ENCODE measurements around the gene SFXN5. TPM values are rescaled to one million over a fixed set of nuclear protein-coding genes. Genes with fewer than 3 reads are reported as not detected.

Gene SFXN5
- total RNA-seq, 1 experiment from 2014 or later = 6.0 TPM

GRCh38 chr2:72946466-72946865 lies 125.0 kb downstream of the SFXN5 start:
- no peak for TF ChIP-seq CTCF (IDR thresholded peaks at IDR 0.05; ENCODE audit: unreplicated experiment)
- ChIA-PET CTCF (interaction anchor here (0.6 kb wide), 1 partner anchor 8 kb away, joined by 3 read pairs; no protein-coding TSS in a partner anchor), POLR2A (no interaction called here)
- intact Hi-C loops (cut with micrococcal nuclease) = no loop called here
- DNase-seq (ENCODE audit: unreplicated experiment) = no peak
- H3K9me3 Mint-ChIP-seq (ENCODE audit: unreplicated experiment) = no peaks in the 10 kb centered on the region
- peaks cover 7% of the 10 kb centered on the region for H3K36me3 Mint-ChIP-seq (ENCODE audit: insufficient read depth, unreplicated experiment)
- H3K27me3 Mint-ChIP-seq (ENCODE audit: insufficient read depth, unreplicated experiment) = no peaks in the 10 kb centered on the region
- peaks cover 6% of the 10 kb centered on the region for H3K4me1 Mint-ChIP-seq (ENCODE audit: insufficient read depth, unreplicated experiment)
- no TSS peak for BruUV-seq (replicated peaks)
- H3K27ac Mint-ChIP-seq (ENCODE audit: low read depth, unreplicated experiment) = no peak overlapping the region
- H3K4me3 Mint-ChIP-seq (ENCODE audit: unreplicated experiment) = no peak overlapping the region

- no peak overlapping the region for H3K27ac Mint-ChIP-seq (ENCODE audit: low read depth, unreplicated experiment)
- intact Hi-C loops (cut with micrococcal nuclease) = no loop called here
- no TSS peak for BruUV-seq (replicated peaks)
- no peak overlapping the region for H3K4me3 Mint-ChIP-seq (ENCODE audit: unreplicated experiment)
- H3K27me3 Mint-ChIP-seq (ENCODE audit: insufficient read depth, unreplicated experiment) = no peaks in the 10 kb centered on the region
- no peaks in the 10 kb centered on the region for H3K9me3 Mint-ChIP-seq (ENCODE audit: unreplicated experiment)
- POLR2A ChIA-PET = interaction anchor here (0.5 kb wide), 1 partner anchor 33 kb away, joined by 3 read pairs; no protein-coding TSS in a partner anchor
- H3K36me3 Mint-ChIP-seq (ENCODE audit: insufficient read depth, unreplicated experiment) = peaks cover 7% of the 10 kb centered on the region
- H3K4me1 Mint-ChIP-seq (ENCODE audit: insufficient read depth, unreplicated experiment) = peaks cover 6% of the 10 kb centered on the region
- no peak for DNase-seq (ENCODE audit: unreplicated experiment)
- TF ChIP-seq CTCF (IDR thresholded peaks at IDR 0.05; ENCODE audit: unreplicated experiment) = no peak
- CTCF ChIA-PET = interaction anchor here (0.5 kb wide), 1 partner anchor 1212 kb away, joined by 4 read pairs; no protein-coding TSS in a partner anchor
Measured at GRCh38 chr2:72945450-72946019, 126.0 kb downstream of the SFXN5 start.

GRCh38 chr2:72944804-72945449 lies 126.6 kb downstream of the SFXN5 start:
- Mint-ChIP-seq H3K27me3 (ENCODE audit: insufficient read depth, unreplicated experiment) (no peaks in the 10 kb centered on the region), H3K27ac (ENCODE audit: low read depth, unreplicated experiment) (no peak overlapping the region), H3K4me3 (ENCODE audit: unreplicated experiment) (no peak overlapping the region), H3K4me1 (ENCODE audit: insufficient read depth, unreplicated experiment) (peaks cover 6% of the 10 kb centered on the region), H3K9me3 (ENCODE audit: unreplicated experiment) (no peaks in the 10 kb centered on the region), H3K36me3 (ENCODE audit: insufficient read depth, unreplicated experiment) (peaks cover 7% of the 10 kb centered on the region)
- ChIA-PET CTCF (interaction anchor here (0.5 kb wide), 1 partner anchor 1212 kb away, joined by 4 read pairs; no protein-coding TSS in a partner anchor), POLR2A (interaction anchor here (0.5 kb wide), 1 partner anchor 34 kb away, joined by 3 read pairs; no protein-coding TSS in a partner anchor)
- DNase-seq (ENCODE audit: unreplicated experiment) = no peak
- no peak for TF ChIP-seq CTCF (IDR thresholded peaks at IDR 0.05; ENCODE audit: unreplicated experiment)
- BruUV-seq (replicated peaks) = no TSS peak
- intact Hi-C loops (cut with micrococcal nuclease) = no loop called here

- Mint-ChIP-seq H3K27ac (ENCODE audit: low read depth, unreplicated experiment) (no peak overlapping the region), H3K9me3 (ENCODE audit: unreplicated experiment) (no peaks in the 10 kb centered on the region), H3K4me1 (ENCODE audit: insufficient read depth, unreplicated experiment) (peaks cover 2% of the 10 kb centered on the region), H3K4me3 (ENCODE audit: unreplicated experiment) (no peak overlapping the region), H3K36me3 (ENCODE audit: insufficient read depth, unreplicated experiment) (peaks cover 3% of the 10 kb centered on the region), H3K27me3 (ENCODE audit: insufficient read depth, unreplicated experiment) (no peaks in the 10 kb centered on the region)
- TF ChIP-seq CTCF (IDR thresholded peaks at IDR 0.05; ENCODE audit: unreplicated experiment) = no peak
- ChIA-PET POLR2A (no interaction called here), CTCF (no interaction called here)
- BruUV-seq (replicated peaks) = no TSS peak
- intact Hi-C loops (cut with micrococcal nuclease) = no loop called here
- no peak for DNase-seq (ENCODE audit: unreplicated experiment)
Measured at GRCh38 chr2:72943540-72944395, 127.7 kb downstream of the SFXN5 start.

Measured in MCF 10A (cell line).